Measurements from ENCODE around the gene NDRG2. TPM values are rescaled to one million over a fixed set of nuclear protein-coding genes. Genes with fewer than 3 reads are reported as not detected.

NDRG2 gene
- total RNA-seq, 1 experiment from 2014 or later, result 18.9 TPM

DNA sequence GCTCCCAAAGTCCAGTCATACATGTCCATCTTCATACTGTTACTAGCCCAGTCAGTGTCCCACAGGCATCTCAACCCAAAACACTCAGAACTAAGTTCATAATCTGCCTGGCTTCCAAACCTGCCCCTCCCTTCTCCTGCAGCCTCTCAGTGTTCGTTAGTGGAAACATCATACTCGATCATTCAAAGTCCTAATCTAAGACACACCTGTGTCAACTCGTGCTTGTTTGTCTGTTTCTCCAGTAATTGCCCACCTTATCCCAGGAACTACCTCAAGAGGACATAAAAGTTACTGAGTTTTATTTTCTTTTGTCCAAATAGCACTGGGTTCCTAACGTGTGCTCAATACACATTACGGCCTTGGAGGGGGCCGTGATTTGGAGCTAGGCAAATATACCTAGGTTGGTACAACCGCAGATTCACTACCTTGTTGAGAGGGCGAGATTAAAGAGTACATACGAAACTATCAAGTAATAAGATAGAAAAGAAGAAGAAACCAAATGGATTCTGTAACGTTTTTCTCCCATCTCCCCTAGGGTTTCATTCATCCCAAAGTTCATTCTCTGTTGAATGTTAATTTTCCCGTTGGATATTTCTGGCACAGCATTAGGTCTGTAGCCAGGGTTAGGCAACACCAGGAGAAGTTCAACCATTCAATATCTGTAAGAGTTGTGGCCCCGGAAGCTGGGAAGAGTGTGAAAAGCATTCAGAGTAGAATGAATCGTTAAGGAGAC, 35.9 kb upstream of the NDRG2 start:
- ChIA-PET RAD21 (ENCODE audit: low non-redundant PET in 1 of 2, low total read pairs in 2 of 2, uncharacterized antibody in 2 of 2, unreplicated experiment in 2 of 2) (no interaction called here), CTCF (no interaction called here), POLR2A (no interaction called here)
- Histone ChIP-seq H3K27ac (ENCODE audit: low read depth, low read length) (no peak overlapping the region), H3K9ac (ENCODE audit: low read length) (no peak overlapping the region), H3K4me2 (ENCODE audit: low read length) (no peak overlapping the region), H3K9me3 (ENCODE audit: control insufficient read depth in 1 of 2, insufficient read depth in 1 of 2, low read depth in 1 of 2, low read length in 2 of 2) (no peaks in the 10 kb centered on the region), H3K36me3 (ENCODE audit: control insufficient read depth in 1 of 2, insufficient read depth in 2 of 2, low read length in 2 of 2) (no peaks in the 10 kb centered on the region), H3K4me3 (replicated peaks in 1 of 2; ENCODE audit: low read depth in 1 of 2, low read length in 2 of 2) (no peak overlapping the region), H3K27me3 (ENCODE audit: insufficient read depth, low read length) (peaks cover 5% of the 10 kb centered on the region), H3K9me2 (ENCODE audit: insufficient read depth) (no peaks in the 10 kb centered on the region), H4K20me1 (ENCODE audit: insufficient read depth) (no peaks in the 10 kb centered on the region), H3K4me1 (ENCODE audit: control insufficient read depth in 1 of 2, insufficient read depth in 2 of 2, low read length in 2 of 2) (no peaks in the 10 kb centered on the region), H2AFZ (ENCODE audit: low read depth, low read length, poor library complexity, severe bottlenecking) (no peak overlapping the region), H3K79me2 (ENCODE audit: insufficient read depth, low read length) (no peaks in the 10 kb centered on the region)
- no TSS peak for BruUV-seq (replicated peaks)
- intact Hi-C loops (cut with micrococcal nuclease), result no loop called here
- DNase-seq (ENCODE audit: low read depth, low spot score) (no peak), ATAC-seq (no peak)
- TF ChIP-seq, protein P1, sequence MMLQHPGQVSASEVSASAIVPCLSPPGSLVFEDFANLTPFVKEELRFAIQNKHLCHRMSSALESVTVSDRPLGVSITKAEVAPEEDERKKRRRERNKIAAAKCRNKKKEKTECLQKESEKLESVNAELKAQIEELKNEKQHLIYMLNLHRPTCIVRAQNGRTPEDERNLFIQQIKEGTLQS (IDR thresholded peaks at IDR 0.05), result no peak
- no peak for TF ChIP-seq TCF7L2 (IDR thresholded peaks at IDR 0.05; ENCODE audit: borderline replicate concordance, extremely low read depth, insufficient read depth, insufficient read length)
- no peak for TF ChIP-seq JUND (IDR thresholded peaks at IDR 0.05)
- TF ChIP-seq FOSL1 (IDR thresholded peaks at IDR 0.05; ENCODE audit: low read depth), result no peak
- TF ChIP-seq EZH2phosphoT487 (IDR thresholded peaks at IDR 0.05; ENCODE audit: borderline replicate concordance), result no peak
- no peak for TF ChIP-seq EZH2 (IDR thresholded peaks at IDR 0.05)
- no peak for TF ChIP-seq ZFX (IDR thresholded peaks at IDR 0.05)
- no peak for TF ChIP-seq SRF (IDR thresholded peaks at IDR 0.05; ENCODE audit: low read depth)
- no peak for TF ChIP-seq POLR2AphosphoS5 (IDR thresholded peaks at IDR 0.05; ENCODE audit: low read depth, low read length)
- TF ChIP-seq, protein P2, sequence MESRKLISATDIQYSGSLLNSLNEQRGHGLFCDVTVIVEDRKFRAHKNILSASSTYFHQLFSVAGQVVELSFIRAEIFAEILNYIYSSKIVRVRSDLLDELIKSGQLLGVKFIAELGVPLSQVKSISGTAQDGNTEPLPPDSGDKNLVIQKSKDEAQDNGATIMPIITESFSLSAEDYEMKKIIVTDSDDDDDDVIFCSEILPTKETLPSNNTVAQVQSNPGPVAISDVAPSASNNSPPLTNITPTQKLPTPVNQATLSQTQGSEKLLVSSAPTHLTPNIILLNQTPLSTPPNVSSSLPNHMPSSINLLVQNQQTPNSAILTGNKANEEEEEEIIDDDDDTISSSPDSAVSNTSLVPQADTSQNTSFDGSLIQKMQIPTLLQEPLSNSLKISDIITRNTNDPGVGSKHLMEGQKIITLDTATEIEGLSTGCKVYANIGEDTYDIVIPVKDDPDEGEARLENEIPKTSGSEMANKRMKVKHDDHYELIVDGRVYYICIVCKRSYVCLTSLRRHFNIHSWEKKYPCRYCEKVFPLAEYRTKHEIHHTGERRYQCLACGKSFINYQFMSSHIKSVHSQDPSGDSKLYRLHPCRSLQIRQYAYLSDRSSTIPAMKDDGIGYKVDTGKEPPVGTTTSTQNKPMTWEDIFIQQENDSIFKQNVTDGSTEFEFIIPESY (IDR thresholded peaks at IDR 0.05; ENCODE audit: extremely low read depth, insufficient replicate concordance, low read length), result no peak
- no peak for TF ChIP-seq RAD21 (IDR thresholded peaks at IDR 0.05; ENCODE audit: low read depth)
- TF ChIP-seq SP1 (IDR thresholded peaks at IDR 0.05; ENCODE audit: low read depth), result no peak
- TF ChIP-seq ZNF274 (IDR thresholded peaks at IDR 0.05; ENCODE audit: low read depth, low read length), result no peak
- TF ChIP-seq CEBPB (IDR thresholded peaks at IDR 0.05; ENCODE audit: low read depth), result no peak
- TF ChIP-seq, protein P3, sequence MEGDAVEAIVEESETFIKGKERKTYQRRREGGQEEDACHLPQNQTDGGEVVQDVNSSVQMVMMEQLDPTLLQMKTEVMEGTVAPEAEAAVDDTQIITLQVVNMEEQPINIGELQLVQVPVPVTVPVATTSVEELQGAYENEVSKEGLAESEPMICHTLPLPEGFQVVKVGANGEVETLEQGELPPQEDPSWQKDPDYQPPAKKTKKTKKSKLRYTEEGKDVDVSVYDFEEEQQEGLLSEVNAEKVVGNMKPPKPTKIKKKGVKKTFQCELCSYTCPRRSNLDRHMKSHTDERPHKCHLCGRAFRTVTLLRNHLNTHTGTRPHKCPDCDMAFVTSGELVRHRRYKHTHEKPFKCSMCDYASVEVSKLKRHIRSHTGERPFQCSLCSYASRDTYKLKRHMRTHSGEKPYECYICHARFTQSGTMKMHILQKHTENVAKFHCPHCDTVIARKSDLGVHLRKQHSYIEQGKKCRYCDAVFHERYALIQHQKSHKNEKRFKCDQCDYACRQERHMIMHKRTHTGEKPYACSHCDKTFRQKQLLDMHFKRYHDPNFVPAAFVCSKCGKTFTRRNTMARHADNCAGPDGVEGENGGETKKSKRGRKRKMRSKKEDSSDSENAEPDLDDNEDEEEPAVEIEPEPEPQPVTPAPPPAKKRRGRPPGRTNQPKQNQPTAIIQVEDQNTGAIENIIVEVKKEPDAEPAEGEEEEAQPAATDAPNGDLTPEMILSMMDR (IDR thresholded peaks at IDR 0.05 in 2 of 3, conservative IDR thresholded peaks at IDR 0.05 in 1 of 3; ENCODE audit: borderline replicate concordance in 1 of 3, insufficient read depth in 1 of 3, low read depth in 2 of 3, low read length in 2 of 3), result no peak

Data from HCT116 (cell line).